Measurements from ENCODE around the gene CLNK.

GRCh38 chr4:10671799-10672198 is 12.8 kb downstream of the CLNK start:
- no peak for TF ChIP-seq SIN3A (conservative IDR thresholded peaks at IDR 0.05 in 1 of 2, IDR thresholded peaks at IDR 0.05 in 1 of 2; ENCODE audit: low read depth in 1 of 2, low read length in 2 of 2)
- no peak for TF ChIP-seq PHF8 (conservative IDR thresholded peaks at IDR 0.05; ENCODE audit: low read depth, low read length)
- no peak for TF ChIP-seq JUND (IDR thresholded peaks at IDR 0.05; ENCODE audit: low read length)
- TF ChIP-seq KDM1A (IDR thresholded peaks at IDR 0.05; ENCODE audit: borderline replicate concordance, low read length): no peak
- no peak for TF ChIP-seq EZH2 (IDR thresholded peaks at IDR 0.05; ENCODE audit: low read depth, low read length, severe bottlenecking)
- TF ChIP-seq GTF2F1 (IDR thresholded peaks at IDR 0.05; ENCODE audit: borderline replicate concordance, low read depth, low read length): no peak
- no peak for TF ChIP-seq CTCF (IDR thresholded peaks at IDR 0.05; ENCODE audit: control extremely low read depth in 1 of 3, insufficient read depth in 1 of 3, low read depth in 1 of 3, low read length in 3 of 3)
